T-helper 1 cell (primary cell): ENCODE measurements around the gene PSME2.

ENCODE experiments used
- DNase-seq, 5 donors: peaks; one replicate each; pipeline ENCODE4 v3.0.0-alpha.2; 2012 to 2020

The PSME2 gene

DNA sequence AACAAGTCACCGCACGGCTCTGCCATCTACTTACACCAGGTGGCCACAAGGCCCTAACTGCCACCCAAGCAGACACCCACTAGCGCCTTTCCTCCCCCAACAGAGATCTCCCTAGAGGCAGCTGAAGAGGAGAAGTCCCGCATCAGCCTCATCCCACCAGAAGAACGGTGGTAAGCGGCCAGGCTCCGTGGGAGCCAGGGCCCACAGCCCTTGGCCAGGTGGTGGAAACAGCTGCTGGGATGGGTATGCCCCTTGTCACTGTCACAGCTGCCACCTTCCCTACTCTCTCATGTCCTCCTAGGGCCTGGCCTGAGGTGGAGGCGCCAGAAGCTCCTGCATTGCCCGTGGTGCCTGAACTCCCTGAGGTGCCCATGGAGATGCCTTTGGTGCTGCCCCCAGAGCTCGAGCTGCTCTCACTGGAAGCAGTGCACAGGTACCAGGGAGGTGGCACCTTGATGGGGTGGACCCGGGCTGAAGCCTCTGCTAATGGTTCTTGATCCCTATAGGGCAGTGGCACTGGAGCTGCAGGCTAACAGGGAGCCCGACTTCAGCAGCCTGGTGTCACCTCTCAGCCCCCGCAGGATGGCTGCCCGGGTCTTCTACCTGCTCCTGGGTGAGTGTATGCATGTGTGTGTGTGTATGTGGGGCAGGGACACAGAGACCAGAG, 33.0 kb upstream of the PSME2 start:
- DNase-seq = no peak

DNA sequence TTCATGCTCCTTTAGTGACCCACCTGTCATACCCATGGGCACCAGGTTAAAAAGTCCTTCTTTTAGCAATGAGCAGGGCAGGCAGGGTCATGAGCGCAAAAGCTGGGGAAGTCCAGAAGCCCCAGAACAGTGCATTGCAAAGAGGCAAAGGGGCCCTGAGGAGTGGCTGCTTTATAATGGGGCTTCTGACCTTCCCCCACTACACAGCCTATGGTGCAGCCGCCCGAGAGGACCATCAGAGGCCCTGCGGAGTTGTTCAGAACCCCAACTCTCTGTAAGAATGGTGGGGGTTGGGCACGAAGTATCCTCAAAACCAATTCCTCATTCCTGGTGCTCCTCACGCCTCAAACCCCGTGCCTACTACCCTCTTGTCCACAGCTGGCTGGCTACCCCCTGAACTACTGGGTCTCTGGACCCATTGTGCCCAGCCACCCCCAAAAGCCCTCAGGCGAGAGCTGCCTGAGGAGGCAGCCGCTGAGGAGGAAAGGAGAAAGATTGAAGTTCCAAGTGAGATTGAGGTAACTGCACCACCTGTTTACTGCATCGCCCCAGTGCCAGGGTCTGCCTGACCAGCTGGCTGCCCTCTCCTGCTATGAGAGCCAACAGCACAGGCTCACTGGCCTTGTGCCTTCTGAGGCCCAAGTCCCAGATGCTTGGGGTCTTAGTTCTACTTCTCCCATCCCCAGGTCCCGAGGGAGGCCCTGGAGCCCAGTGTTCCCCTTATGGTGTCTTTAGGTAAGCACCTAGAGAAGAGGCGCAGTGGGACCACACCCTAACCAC, 32.2 kb upstream of the PSME2 start:
- no peak for DNase-seq

DNA sequence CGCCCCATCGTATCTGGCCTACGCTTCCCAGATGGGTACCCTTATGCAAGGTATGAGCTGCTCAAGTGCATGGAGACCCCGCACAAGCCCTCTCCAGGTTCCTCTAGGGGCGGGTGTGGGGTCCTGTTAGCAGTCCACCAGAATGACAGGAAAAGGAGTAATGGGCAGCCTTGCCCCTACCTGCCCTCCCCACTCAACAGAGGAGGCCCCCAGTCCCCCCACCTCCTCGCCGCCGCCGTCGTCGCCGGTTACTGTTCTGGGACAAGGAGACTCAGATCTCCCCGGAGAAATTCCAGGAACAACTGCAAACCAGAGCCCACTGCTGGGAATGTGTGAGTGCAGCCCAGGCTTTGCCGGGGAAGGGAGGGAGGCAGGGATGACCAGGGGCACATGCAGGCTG, 31.5 kb upstream of the PSME2 start:
- no peak for DNase-seq

DNA sequence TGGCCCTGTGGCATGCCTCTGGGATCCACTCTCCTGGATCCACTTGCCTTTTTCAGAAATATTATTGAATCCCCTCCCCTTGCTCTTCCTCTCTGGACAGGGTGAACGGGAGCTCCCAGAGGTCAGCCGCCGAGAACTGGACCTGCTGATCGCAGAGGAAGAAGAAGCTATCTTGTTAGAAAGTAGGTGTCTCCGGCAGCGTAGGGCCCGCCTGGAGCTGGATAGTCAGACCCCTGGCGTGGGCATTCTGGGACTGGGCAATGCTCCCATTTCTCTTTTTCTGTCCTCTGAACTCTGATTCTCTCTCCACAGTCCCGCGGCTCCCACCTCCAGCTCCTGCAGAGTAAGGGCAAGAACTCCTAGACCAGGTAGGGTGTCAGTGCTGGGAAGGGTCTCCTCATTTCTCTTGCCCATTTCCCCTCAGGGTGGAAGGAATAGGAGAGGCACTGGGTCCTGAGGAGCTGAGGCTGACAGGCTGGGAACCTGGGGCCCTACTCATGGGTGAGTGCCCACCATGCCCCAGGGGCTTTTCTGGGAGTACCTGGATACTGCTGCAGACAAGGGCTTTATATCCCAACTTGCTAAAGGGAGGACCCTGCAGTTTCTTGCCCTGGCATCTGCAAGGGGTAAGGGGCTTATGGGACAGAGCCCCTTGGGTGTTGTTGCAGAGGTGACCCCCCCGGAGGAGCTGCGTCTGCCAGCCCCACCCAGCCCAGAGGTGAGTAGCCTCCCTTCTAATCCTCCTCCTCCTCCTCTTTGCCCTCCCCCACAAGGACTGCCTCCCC, 30.8 kb upstream of the PSME2 start:
- no peak for DNase-seq

DNA sequence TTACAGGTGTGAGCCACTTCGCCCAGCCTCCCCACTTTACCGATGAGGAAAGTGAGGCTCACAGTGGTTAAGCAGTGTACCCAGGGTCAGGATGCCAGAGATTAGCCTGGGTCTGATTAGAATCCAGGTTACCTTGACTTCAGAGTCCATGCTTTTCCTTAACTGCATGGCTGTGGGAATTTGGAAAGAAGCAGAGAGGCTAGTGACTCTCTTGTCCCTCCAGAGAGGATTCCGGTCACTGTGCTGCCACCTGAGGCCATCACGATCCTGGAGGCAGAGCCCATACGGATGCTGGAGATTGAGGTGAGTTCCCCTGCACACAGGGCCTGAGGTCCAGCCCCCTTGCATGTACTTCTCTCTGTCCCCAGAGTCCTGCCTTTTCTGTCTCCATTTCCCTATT, 30.2 kb upstream of the PSME2 start:
- DNase-seq = no peak

DNA sequence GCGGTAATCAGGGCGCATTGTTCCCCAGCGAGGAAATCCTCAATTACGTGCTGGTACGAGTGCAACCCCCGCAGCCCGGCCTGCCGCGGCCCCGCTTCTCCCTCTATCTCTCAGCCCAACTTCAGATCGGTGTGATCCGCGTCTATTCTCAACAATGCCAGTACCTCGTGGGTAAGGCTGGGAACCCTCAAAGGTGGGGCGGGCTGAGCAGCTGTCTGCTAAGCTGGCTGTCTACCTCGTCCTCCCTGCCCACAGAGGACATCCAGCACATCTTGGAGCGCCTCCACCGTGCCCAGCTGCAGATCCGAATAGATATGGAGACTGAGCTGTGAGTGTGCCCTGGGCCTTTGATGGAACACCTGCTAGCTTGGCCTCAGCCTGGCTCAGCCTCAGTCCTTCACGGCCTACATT, 26.5 kb upstream of the PSME2 start:
- DNase-seq = no peak

DNA sequence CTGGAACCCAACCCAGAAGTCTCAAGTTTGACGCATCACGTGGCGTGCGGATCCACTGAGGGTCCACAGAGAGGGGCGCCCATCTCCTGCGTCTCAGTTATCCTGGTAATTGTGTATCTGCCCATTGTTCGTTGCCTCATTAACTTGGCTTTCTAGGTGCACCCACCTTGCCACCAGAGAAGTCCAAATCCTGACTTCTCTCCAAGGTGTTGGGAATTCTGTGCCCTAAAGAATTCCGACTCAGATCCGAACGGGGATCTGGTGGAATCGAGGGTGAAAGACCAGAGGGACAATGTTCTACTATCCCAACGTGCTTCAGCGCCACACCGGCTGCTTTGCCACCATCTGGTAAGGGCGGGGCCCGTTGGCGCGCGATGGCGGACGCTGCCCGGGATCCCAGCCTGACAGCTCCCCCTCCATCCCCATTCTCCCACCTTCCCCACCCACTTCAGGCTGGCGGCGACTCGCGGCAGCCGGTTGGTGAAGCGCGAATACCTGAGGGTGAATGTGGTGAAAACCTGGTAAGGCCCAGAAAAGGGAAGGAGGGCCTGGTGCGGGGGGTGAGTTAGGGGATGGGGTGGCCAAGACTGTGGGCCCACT, 26.0 kb upstream of the PSME2 start:
- DNase-seq = no peak

DNA sequence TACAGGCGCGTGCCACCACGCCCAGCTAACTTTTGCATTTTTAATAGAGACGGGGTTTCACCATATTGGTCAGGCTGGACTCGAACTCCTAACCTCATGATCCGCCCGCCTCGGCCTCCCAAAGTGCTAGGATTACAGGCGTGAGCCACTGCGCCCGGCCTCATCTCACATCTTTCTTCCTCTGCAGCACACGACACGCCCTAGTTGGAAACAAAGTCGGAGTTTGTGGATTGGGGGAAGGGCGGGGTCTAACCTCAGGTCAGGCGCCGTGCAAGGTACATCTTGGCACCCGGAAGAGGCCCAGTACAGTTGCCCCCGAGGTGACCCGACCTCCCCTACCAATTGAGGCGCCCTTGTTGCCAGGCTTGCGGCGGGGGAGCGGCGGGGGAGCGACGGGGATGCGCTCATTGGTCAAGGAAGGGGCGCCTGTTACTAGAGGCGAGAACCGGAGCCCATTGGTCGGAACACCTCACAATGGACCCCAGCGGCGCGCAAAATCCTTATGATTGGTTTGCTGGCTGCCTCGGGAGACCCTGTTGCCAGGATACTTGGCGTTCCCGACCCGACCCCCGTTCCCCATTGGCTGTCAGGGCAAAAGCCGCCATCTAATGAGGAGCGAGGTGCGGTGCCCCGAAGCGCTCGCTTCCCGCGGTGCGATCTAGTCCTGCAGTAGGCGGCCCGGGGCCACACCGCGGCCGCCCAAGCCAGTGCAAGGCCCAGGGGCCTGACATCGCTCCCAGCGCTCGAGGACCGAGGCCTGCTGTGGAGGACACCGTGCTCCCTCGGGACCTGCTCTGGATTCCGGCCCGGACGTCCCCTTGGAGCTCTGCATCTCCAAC, 25.2 kb upstream of the PSME2 start, which contains the start of gene REC8:
Gene REC8, plus strand, starts transcription at position 659 of the 839 bp plus-strand sequence. CDS start 473 bp downstream, outside the sequence.
- peak; percentile 47 to 79 (median 60) for DNase-seq

DNA sequence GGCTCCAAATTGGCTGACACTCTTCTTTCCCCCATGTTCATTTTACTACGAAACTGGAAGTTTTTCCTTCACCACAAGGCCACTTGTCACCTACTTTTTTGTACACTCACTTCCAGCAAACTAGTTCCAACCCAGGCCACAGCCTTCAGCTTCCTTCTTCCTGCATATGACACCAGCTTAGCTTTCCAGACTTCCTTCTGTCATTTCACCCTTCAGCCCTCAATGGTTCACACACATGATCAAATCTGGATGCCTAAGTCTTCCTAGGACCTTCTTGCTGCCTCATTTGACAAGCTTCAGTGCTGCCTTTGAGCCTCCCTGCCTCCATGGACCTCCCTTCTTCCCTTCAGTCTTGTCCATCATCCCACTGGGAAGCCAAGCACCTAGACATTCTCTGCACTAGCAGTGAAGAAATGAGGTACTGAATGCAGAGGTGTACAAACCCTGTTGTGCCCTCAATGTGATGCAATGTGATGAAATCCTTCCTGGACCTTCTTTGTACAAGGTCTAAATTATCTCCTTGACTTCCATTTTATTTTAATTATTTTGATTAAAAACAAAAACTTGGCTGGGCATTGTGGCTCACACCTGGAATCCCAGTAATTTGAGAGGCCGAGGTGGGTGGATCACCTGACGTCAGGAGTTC, 21.2 kb upstream of the PSME2 start:
- no peak for DNase-seq

DNA sequence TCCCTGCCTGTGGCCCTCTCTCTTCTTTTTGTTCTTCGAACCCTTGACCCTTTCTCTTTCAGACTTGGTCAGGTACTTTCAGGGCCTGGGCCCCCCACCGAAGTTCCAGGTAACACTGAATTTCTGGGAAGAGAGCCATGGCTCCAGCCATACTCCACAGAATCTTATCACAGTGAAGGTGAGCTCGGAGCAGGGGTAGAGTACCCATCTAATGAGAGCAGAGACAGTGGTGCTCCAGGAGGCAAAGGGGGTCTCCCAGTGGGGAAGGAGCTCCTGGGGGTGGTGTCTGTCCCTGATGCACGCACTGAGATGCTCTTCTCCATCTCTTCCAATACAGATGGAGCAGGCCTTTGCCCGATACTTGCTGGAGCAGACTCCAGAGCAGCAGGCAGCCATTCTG, 19.4 kb upstream of the PSME2 start:
- DNase-seq = no peak

DNA sequence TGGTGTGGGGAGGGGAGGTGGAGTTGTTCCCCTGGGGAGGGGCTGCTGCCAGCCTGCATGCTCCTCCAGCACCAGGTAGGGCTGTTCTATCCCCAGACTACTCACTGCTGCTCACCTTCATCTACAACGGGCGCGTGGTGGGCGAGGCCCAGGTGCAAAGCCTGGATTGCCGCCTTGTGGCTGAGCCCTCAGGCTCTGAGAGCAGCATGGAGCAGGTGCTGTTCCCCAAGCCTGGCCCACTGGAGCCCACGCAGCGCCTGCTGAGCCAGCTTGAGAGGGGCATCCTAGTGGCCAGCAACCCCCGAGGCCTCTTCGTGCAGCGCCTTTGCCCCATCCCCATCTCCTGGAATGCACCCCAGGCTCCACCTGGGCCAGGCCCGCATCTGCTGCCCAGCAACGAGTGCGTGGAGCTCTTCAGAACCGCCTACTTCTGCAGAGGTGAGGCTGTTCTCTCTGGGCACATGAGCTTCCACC, 18.1 kb upstream of the PSME2 start:
- DNase-seq = no peak

DNA sequence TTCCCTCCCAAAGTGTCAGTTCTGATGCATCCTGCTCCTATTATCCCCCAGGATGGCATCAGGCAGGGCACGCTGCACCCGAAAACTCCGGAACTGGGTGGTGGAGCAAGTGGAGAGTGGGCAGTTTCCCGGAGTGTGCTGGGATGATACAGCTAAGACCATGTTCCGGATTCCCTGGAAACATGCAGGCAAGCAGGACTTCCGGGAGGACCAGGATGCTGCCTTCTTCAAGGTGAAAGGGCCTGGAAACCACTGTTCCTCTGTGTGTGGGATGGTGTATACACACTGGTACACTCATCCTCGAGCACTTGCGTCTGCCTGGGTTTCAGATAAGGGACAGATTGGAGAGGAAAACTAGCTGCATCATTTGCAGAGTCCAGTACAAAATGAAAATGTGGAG, 15.7 kb upstream of the PSME2 start:
- DNase-seq = no peak

DNA sequence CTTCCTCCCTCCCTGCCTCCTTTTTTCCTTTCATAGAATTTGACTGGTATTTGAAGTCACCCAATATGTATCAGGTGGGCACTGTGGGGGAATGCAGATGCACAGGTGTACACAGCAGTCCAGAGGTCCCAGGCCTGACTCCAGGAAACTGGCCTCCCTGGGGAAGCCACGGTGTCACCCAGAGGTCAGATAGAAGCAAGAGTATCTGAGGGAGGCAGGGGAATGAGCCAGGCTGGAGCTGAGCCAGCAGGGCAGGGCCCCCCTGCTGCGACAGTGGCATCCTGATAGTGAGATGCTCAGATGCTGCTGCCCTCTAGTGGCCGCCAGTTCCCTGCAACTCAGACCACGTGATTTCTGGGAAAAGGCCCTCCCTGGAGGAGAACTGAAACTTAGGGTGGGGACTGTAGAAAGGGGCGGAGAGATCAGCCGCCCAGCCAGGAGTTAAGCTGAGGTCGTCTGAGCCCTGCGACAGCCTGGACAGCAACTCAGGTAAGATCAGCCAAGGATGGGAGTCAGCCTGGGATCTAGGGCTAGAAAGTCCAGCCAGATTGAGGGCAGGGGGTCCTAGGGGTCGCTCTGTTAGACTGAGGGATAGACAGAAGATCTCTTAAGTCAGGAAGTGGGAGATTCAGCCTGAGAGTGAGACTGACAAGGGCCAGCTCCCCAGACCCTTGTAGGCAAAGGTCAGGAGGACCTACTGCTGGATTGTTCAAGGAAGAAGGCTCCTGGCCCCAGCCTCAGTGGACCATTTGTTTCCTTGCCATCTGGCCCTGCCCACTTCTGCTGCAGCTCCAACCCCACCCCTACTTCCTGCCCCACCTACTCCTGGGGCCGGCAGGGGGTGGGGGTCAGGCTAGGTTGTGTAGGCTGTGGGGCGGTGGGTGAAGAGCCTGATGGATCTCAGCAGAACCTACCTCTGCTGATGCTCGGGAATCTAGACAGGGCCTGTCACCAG, 14.7 kb upstream of the PSME2 start, which contains the start of gene IRF9:
Gene IRF9, plus strand, starts transcription at position 416 of the 955 bp plus-strand sequence. CDS start 880 bp downstream, outside the sequence.
- DNase-seq = peak; percentile 89 to 97 (median 95)

DNA sequence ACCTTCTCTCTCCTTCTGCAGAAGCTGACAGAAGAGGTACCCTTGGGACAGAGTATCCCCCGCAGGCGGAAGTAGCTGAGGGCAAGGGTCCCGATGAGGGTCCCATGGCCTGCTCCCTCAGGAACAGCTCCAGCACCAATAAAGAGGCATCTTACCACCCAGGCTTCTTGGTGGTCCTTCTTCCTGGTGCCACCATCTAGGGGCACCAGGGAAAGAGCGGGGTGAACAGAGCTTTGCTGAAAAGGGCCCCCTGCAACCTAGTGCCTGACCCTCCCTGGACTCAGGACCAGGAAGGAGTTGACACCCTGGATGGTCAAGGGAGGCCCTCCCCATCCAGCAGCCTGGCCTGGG, 14.1 kb upstream of the PSME2 start:
- DNase-seq = no peak

DNA sequence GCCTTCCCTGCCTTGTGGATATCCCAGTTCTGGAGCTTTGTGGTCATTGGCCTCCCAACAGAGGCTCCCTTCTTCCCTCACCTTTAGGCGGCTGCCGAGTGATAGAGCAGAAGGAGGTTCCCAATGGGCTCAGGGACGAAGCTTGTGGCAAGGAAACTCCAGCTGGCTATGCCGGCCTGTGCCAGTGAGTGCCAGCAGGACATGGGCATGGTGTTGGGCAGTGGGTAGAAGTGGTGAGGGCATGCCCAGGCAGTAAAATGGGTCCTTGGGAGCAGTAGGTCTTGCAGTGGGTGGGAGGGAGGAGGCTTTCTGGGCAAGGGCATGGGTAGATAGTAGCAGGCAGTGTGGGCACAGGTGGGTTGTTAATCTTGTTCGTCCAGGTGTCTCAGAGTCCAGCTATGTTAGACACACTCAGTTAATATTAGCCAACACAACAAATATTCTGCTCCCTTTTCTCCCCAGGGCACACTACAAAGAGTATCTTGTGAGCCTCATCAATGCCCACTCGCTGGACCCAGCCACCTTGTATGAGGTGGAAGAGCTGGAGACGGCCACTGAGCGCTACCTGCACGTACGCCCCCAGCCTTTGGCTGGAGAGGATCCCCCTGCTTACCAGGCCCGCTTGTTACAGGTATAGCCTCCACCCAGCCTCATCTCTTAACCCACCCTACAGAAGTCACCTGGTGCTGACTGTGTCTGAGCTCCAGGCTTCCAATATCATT, 13.5 kb upstream of the PSME2 start:
- no peak for DNase-seq

DNA sequence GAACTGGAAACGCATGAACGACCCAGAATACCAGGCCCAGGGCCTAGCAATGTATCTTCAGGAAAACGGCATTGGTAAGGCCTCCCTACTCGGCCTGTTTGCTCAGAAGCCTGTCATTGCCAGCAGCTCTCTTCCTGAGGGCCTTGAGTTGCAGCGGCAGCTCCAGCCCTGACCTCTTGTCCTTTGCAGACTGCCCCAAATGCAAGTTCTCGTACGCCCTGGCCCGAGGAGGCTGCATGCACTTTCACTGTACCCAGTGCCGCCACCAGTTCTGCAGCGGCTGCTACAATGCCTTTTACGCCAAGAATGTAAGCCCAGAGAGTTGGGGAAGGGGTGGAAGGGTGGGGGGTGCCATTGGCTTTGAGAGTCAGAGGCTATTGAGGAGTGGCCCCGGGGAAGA, 10.9 kb upstream of the PSME2 start:
- DNase-seq = no peak

DNA sequence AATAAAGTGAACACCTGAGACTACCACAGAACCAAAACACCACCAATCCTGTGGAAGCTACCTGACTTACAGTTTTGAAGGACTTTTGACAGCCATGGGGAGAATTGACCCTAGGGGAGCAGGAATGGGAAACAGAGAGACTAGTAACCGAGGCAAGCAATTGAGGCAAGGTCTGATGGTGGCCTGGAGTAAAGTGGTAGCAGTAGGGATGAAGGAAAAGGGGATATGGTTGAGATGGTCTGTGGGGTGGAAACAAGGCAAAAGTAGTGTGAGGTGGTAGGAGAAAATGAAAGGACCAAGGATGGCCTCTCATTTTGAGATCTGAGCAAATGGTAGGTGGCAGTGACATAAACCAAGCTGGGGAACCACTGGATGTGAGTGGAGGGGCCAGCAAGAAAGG, 10.4 kb upstream of the PSME2 start:
- no peak for DNase-seq

DNA sequence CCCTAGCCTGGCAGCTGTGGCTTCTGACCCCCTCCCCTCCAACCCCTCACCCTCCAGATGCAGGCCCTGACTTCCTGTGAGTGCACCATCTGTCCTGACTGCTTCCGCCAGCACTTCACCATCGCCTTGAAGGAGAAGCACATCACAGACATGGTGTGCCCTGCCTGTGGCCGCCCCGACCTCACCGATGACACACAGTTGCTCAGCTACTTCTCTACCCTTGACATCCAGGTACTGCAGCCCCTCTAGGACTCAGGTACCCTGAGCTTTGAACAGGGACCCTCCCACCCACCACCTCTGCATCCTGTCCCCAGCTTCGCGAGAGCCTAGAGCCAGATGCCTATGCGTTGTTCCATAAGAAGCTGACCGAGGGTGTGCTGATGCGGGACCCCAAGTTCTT, 8.7 kb upstream of the PSME2 start:
- no peak for DNase-seq

DNA sequence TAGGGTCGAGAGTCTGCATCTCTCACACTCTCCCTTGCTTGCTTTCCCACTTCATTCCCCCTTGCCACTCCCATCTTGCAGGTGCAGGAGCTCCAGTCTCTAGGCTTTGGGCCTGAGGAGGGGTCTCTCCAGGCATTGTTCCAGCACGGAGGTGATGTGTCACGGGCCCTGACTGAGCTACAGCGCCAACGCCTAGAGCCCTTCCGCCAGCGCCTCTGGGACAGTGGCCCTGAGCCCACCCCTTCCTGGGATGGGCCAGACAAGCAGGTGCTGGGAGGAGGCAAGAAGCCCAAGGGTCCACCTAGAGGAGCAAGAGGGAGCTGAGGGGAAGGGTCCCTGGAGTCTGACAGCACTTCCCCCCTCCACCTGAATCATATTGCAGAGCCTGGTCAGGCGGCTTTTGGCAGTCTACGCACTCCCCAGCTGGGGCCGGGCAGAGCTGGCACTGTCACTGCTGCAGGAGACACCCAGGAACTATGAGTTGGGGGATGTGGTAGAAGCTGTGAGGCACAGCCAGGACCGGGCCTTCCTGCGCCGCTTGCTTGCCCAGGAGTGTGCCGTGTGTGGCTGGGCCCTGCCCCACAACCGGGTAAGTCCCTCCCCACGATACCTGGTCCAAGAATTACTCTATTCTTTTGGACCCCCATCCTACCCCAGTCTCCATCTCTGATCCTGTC, 5.1 kb upstream of the PSME2 start:
- DNase-seq = no peak
